IMR-90 (cell line): ENCODE results near the gene CAPN9.

Experiments
- CTCF ChIP-seq: conservative IDR thresholded peaks from 2 replicates; pipeline ENCODE4 v1.5.1; 2012; ENCODE audit warnings: mild to moderate bottlenecking, low read depth, low read length, improper control_type of control experiment
- MXI1 ChIP-seq: IDR thresholded peaks from 2 replicates; pipeline ENCODE4 v1.6.1; 2012; ENCODE audit warnings: low read depth, mild to moderate bottlenecking, low read length, moderate library complexity, borderline replicate concordance
- POLR2A ChIP-seq: IDR thresholded peaks from 2 replicates; pipeline ENCODE4 v1.6.1; 2012; ENCODE audit warnings: mild to moderate bottlenecking, low read depth, low read length
- USF2 ChIP-seq: fragments of 150-350 bp; IDR thresholded peaks from 2 replicates; pipeline ENCODE4 v1.6.1; 2017; ENCODE audit warnings: mild to moderate bottlenecking, antibody characterized with exemption, low read length, low read depth

DNA sequence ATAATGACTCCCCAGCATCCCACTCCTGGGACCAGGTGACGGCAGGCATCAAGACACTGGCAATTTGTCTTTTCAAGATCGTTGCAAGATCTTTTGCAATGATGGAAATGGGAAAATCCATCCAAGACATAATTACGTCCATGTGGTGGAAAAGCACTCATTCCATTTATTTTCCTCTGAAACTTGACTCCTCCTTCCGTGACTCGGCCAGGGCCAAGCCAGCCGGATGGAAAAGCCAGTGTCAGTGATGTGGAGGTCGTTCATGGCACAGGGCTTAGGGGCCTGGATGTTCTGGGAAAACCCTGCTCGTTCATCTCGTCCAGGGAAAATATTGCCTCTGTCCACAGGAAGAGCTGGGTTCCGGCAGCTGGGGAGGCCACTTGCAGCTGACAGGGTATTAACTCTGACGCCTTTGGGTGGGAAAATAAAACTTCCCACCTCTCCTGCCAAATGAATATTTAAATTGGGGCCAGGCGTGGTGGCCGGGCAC lies 74.9 kb downstream of the CAPN9 start:
- TF ChIP-seq MXI1 (no peak), CTCF (no peak), POLR2A (no peak), USF2 (no peak)
